ENCODE results near the gene AFAP1L2. TPM values are rescaled to one million over a fixed set of nuclear protein-coding genes. Genes with fewer than 3 reads are reported as not detected.

Gene AFAP1L2
- total RNA-seq, 2 donors from 2014 or later, result 16.1 to 34.1 TPM

DNA sequence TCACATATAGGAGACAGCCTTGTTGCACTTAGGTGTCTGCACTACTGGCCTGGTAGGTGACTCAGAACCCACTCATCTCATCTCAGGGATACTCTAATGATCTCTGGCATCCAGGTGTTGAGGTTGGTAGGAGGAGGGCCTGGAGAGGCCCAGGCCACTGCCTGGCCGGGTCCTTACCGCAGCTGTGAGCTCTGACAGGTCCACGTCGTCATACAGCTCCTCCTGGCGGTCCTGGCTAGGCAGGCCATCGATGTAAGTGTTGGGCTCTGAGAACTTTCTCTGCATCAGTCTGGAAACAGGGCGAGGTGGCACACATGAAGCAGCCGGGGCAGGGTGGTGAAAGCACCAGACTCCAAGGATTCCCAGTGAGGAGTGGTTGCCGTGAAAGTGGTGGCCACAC lies 103.1 kb downstream of the AFAP1L2 start:
- DNase-seq (ENCODE audit: low spot score), result no peak
- no peak overlapping the region for H3K27ac ChIP-seq
- 98% methylated on average over 9 of the region's 9 CpGs for WGBS
- peaks cover 2 to 10% of the 10 kb centered on the region in 2 donors for H3K36me3 ChIP-seq
- intact Hi-C loops (cut with DNase I), result loop anchor here (5.0 to 10.0 kb wide), 2 partner anchors 136 to 494 kb away; no protein-coding TSS in a partner anchor
- TF ChIP-seq, protein P1, sequence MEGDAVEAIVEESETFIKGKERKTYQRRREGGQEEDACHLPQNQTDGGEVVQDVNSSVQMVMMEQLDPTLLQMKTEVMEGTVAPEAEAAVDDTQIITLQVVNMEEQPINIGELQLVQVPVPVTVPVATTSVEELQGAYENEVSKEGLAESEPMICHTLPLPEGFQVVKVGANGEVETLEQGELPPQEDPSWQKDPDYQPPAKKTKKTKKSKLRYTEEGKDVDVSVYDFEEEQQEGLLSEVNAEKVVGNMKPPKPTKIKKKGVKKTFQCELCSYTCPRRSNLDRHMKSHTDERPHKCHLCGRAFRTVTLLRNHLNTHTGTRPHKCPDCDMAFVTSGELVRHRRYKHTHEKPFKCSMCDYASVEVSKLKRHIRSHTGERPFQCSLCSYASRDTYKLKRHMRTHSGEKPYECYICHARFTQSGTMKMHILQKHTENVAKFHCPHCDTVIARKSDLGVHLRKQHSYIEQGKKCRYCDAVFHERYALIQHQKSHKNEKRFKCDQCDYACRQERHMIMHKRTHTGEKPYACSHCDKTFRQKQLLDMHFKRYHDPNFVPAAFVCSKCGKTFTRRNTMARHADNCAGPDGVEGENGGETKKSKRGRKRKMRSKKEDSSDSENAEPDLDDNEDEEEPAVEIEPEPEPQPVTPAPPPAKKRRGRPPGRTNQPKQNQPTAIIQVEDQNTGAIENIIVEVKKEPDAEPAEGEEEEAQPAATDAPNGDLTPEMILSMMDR (IDR thresholded peaks at IDR 0.05), result no peak
- TF ChIP-seq POLR2A (IDR thresholded peaks at IDR 0.05) (no peak), POLR2AphosphoS5 (IDR thresholded peaks at IDR 0.05) (no peak)
- H3K4me1 ChIP-seq (replicated peaks), result no peaks in the 10 kb centered on the region
- H3K4me3 ChIP-seq, result no peak overlapping the region
- no peaks in the 10 kb centered on the region for H3K9me3 ChIP-seq
- H3K27me3 ChIP-seq (replicated peaks; ENCODE audit: insufficient read depth), result no peaks in the 10 kb centered on the region

DNA sequence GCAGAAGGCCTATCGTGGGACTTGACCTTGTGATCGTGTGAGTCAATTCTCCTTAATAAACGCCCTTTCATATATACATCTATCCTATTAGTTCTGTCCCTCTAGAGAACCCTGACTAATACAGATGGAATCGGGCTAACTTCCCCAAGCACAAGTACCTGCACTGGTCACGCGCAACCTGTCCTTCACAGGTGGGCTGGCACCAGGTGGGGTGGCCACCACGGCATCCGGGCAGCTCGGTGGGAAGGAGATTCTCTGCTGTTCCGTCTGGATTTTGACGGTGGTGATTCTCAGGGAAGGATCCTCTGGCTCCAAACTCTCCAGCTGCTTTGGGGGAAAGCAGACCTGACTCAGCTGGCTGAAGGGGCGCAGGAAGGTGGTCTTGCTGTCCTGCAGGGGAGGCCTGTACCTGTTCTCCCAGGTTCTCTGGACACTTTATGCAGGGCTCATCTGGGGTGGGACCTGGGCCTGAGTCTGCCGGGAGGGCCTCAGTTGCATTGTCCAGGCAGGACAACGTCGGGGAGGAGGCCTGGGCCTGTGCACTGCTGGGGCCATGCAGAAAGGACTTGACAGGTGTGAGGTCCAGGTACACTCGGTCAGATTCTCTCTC lies 104.2 kb downstream of the AFAP1L2 start:
- 92% methylated on average over 16 of the region's 16 CpGs for WGBS
- Histone ChIP-seq H3K4me3 (no peak overlapping the region), H3K36me3 (peaks cover 3 to 13% of the 10 kb centered on the region in 2 donors), H3K4me1 (replicated peaks) (no peaks in the 10 kb centered on the region), H3K27ac (no peak overlapping the region), H3K27me3 (replicated peaks; ENCODE audit: insufficient read depth) (no peaks in the 10 kb centered on the region), H3K9me3 (no peaks in the 10 kb centered on the region)
- no peak for DNase-seq (ENCODE audit: low spot score)
- TF ChIP-seq POLR2AphosphoS5 (IDR thresholded peaks at IDR 0.05) (no peak), POLR2A (IDR thresholded peaks at IDR 0.05) (no peak)
- TF ChIP-seq, protein P1 (IDR thresholded peaks at IDR 0.05), result no peak
- intact Hi-C loops (cut with DNase I), result loop anchor here (5.0 to 10.0 kb wide), 2 partner anchors 137 to 495 kb away; no protein-coding TSS in a partner anchor

DNA sequence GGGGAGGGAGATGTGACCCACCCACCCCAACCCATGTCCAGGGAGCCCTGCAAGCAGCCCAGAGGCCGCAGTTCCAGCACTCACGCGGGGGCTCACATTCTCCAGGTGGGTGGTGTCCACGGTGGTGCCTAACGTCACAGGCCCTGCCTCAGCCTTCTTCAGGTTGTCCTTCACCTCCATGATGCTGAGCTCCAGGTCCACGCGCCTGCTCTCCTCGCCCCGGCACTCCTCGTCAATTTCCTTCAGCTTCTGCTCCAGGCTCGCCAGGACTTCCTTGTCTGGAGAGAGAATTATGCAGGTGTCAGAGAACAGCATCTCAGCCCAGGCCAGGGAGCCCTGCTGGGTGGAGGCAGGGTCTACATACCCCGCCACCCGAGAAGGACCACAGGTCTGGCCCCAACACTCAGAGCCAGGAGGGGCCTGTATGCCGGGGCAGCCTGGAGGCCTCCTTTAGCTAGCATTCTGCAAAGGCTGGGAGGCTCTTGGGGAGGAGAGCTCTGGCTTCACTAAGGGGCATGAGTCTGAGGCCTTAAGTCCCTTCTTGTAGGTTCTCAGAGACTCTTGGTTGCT lies 107.1 kb downstream of the AFAP1L2 start:
- no peak for TF ChIP-seq POLR2AphosphoS5 (IDR thresholded peaks at IDR 0.05)
- TF ChIP-seq POLR2A (IDR thresholded peaks at IDR 0.05), result no peak
- TF ChIP-seq, protein P1 (IDR thresholded peaks at IDR 0.05), result no peak
- Histone ChIP-seq H3K4me3 (no peak overlapping the region), H3K9me3 (no peaks in the 10 kb centered on the region), H3K27me3 (replicated peaks; ENCODE audit: insufficient read depth) (no peaks in the 10 kb centered on the region), H3K27ac (no peak overlapping the region), H3K4me1 (replicated peaks) (no peaks in the 10 kb centered on the region), H3K36me3 (peaks cover 3 to 13% of the 10 kb centered on the region in 2 donors)
- WGBS, result 94% methylated on average over 14 of the region's 14 CpGs
- intact Hi-C loops (cut with DNase I), result no loop called here
- no peak for DNase-seq (ENCODE audit: low spot score)

- Histone ChIP-seq H3K4me1 (replicated peaks) (no peaks in the 10 kb centered on the region), H3K27me3 (replicated peaks; ENCODE audit: insufficient read depth) (no peaks in the 10 kb centered on the region), H3K4me3 (no peak overlapping the region), H3K27ac (no peak overlapping the region), H3K9me3 (no peaks in the 10 kb centered on the region), H3K36me3 (peaks cover 3 to 13% of the 10 kb centered on the region in 2 donors)
- intact Hi-C loops (cut with DNase I), result no loop called here
- TF ChIP-seq POLR2A (IDR thresholded peaks at IDR 0.05) (no peak), POLR2AphosphoS5 (IDR thresholded peaks at IDR 0.05) (no peak)
- TF ChIP-seq, protein P1 (IDR thresholded peaks at IDR 0.05), result no peak
- WGBS, result 0% methylated on average over 1 of the region's 1 CpG
- DNase-seq (ENCODE audit: low spot score), result no peak
Observed at GRCh38 chr10:114295393-114295792, 108.9 kb downstream of the AFAP1L2 start.

DNA sequence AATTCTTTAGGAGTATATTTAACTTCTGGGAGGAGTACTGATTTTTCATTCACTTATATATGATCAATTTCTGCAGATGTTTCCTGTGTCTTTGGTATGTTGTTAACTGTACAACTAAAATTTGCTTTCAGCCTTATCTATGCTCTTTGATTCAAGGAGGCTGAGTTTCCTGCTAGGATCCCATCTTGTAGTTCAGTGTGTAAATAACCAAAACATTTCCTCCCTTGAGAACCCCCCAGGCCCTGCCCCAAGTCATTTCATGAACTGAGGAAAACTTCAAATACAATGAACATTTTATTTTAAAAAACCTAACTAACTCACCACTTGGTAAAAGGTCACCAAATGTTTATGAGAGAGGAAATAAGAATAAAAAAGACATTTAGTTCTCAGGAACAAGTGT lies 109.8 kb downstream of the AFAP1L2 start:
- DNase-seq (ENCODE audit: low spot score), result no peak
- TF ChIP-seq, protein P1 (IDR thresholded peaks at IDR 0.05), result no peak
- no peak for TF ChIP-seq POLR2A (IDR thresholded peaks at IDR 0.05)
- TF ChIP-seq POLR2AphosphoS5 (IDR thresholded peaks at IDR 0.05), result no peak
- H3K27ac ChIP-seq, result no peak overlapping the region
- H3K4me1 ChIP-seq (replicated peaks), result no peaks in the 10 kb centered on the region
- intact Hi-C loops (cut with DNase I), result no loop called here
- H3K4me3 ChIP-seq, result no peak overlapping the region
- H3K9me3 ChIP-seq, result no peaks in the 10 kb centered on the region
- peaks cover 3 to 13% of the 10 kb centered on the region in 2 donors for H3K36me3 ChIP-seq
- no peaks in the 10 kb centered on the region for H3K27me3 ChIP-seq (replicated peaks; ENCODE audit: insufficient read depth)

Data from prostate gland (tissue), 2 donors.